NB4 (cell line): ENCODE measurements around the gene SPIRE2.
"Not testable (repeated sequence)": the region's sequence is repeated elsewhere in the genome, so short reads cannot be mapped to it uniquely, and the experiment has no call there.

Experiments used
- DNase-seq: peaks from one replicate; pipeline ENCODE4 v3.0.0; 2010; ENCODE audit warnings: low read depth
- H3K4me3 ChIP-seq: one replicate; pipeline ENCODE4 v1.5.1; 2011; ENCODE audit warnings: mild to moderate bottlenecking, low read depth, low read length, moderate library complexity
- MYC ChIP-seq: IDR thresholded peaks from 2 replicates; pipeline ENCODE4 v1.6.1; 2011; ENCODE audit warnings: low read depth, low read length
- POLR2A ChIP-seq: IDR thresholded peaks from 2 replicates; pipeline ENCODE4 v1.6.1; 2011; ENCODE audit warnings: mild to moderate bottlenecking; ENCODE audit not compliant: insufficient read length; ENCODE audit errors: extremely low read depth
- TF ChIP-seq, protein P1 (sequence below): IDR thresholded peaks from 2 replicates; pipeline ENCODE4 v1.6.1; 2011; ENCODE audit warnings: low read depth, low read length
- TF ChIP-seq, protein P2 (sequence below): IDR thresholded peaks from one replicate; pipeline ENCODE4 v1.5.1; 2012; ENCODE audit warnings: low read depth, low read length

SPIRE2 gene

DNA sequence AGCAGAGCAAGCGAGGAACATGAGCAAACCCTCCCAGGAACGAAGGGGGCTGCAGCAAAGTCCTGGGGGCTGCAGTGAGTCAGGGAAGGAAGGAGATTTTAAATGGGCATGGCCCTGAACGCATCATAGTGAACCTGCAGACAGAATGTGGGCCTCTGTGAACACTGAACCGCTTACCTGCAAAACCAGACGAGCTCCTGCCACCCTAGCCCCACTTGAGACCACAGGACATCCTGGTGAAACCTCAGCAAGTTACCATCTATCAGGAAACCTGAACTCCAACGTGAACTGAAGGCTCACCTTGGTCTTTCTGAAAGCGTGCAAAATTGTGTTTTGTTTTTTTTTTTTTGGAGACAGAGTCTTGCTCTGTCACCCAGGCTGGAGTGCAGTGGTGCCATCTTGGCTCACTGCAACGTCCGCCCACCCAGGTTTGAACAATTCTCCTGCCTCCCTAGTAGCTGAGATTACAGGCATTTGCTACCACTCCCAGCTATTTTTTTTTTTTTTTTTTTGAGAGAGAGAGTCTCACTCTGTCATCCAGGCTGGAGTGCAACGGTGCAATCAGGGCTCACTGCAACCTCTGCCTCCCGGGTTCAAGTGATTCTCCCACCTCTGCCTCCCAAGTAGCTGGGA, 42.6 kb upstream of the SPIRE2 start:
- TF ChIP-seq, protein P1, sequence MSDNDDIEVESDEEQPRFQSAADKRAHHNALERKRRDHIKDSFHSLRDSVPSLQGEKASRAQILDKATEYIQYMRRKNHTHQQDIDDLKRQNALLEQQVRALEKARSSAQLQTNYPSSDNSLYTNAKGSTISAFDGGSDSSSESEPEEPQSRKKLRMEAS = no peak
- TF ChIP-seq, protein P2, sequence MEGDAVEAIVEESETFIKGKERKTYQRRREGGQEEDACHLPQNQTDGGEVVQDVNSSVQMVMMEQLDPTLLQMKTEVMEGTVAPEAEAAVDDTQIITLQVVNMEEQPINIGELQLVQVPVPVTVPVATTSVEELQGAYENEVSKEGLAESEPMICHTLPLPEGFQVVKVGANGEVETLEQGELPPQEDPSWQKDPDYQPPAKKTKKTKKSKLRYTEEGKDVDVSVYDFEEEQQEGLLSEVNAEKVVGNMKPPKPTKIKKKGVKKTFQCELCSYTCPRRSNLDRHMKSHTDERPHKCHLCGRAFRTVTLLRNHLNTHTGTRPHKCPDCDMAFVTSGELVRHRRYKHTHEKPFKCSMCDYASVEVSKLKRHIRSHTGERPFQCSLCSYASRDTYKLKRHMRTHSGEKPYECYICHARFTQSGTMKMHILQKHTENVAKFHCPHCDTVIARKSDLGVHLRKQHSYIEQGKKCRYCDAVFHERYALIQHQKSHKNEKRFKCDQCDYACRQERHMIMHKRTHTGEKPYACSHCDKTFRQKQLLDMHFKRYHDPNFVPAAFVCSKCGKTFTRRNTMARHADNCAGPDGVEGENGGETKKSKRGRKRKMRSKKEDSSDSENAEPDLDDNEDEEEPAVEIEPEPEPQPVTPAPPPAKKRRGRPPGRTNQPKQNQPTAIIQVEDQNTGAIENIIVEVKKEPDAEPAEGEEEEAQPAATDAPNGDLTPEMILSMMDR = no peak
- TF ChIP-seq MYC (no peak), POLR2A (no peak)
- H3K4me3 ChIP-seq = no peak overlapping the region
- DNase-seq = no peak

DNA sequence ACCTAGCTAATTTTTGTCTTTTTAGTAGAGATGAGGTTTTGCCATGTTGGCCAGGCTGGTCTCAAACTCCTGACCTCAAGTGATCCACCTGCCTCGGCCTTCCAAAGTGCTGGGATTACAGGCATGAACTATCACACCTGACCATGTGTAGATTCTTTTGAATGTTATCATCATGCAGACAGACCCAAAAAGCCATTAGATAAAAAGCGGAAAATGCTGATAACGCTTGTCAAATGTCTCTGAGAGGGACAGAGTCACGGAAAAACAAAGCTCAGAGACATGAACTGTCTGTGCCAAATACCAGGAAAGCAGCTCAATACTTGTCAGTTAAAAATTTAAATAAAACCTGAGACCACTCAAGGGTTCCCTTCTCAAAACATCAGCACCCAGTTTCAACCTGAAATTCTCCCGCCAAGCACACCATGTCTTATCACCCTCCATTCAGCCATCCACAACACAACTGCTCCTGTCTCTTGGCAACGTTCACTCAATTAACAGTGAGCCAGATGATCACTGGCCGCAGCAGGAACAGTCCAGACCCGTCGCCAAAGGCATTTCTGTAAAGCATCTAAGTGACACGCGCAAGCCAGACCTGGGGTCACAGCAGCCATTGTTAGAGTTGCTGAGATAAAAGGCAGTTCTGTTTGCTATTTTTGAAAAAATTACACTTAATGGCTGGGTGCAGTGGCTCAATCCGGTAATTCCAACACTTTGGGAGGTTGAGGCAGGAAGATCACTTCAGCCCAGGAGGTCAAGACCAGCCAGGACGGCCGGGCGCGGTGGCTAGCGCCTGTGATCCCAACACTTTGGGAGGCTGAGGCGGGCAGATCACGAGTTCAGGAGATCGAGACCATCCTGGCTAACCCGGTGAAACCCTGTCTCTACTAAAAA, 41.6 kb upstream of the SPIRE2 start:
- no peak for DNase-seq
- TF ChIP-seq, protein P1 = no peak
- TF ChIP-seq POLR2A (no peak), MYC (no peak)
- TF ChIP-seq, protein P2 = no peak
- H3K4me3 ChIP-seq = no peak overlapping the region

DNA sequence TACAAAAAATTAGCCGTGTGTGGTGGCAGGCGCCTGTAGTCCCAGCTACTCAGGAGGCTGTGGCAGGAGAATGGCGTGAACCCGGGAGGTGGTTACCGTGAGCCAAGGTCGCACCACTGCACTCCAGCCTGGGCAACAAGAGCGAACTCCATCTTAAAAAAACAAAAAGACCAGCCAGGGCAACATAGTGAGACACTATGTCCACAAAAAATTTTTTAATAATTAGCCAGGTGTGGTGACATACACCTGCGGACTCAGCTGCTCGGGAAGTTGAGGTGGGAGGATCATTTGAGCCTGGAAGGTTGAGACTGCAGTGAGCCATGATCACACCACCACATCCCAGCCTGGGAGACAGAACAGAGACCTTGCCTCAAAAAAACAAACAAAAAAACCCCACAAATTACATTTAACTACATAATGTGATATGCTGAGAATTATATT, 40.9 kb upstream of the SPIRE2 start:
- H3K4me3 ChIP-seq = no peak overlapping the region
- TF ChIP-seq, protein P2 = no peak
- TF ChIP-seq POLR2A = no peak
- TF ChIP-seq, protein P1 = no peak
- TF ChIP-seq MYC = no peak
- DNase-seq = no peak

DNA sequence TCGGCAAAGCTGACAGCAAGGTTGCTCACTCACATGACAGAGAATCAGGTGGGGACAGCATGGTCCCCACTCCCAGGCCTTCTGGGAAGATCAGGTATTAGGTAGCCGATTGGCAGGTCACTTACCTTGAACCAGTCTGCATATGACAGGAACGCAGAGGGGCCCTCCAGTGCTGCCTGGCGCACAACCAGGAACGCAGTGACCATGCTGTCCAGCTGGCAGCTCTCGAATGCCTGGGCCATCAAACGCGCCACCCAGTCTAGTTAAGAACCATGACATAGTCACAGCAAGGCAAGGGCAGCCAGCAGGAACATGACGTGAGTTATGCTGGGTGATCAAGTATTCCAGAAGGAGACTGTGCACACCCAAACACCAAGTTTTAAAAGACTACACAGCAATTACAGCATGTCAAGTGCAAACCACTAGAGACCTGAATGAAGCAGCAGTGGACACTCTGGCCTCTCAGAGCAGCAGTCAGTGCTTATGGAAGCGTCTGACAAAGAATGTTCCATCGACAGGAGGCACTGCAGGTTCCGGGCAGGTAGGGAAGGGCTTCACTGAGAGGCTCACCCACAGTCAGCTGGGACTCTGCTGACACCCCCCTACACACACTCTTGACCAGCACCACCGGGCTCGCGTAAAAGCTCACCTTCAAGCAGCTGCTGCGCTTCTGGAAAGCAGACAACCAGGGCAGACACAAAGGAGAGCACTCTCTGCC, 36.8 kb upstream of the SPIRE2 start:
- TF ChIP-seq MYC (no peak), POLR2A (no peak)
- TF ChIP-seq, protein P1 = no peak
- TF ChIP-seq, protein P2 = no peak
- no peak overlapping the region for H3K4me3 ChIP-seq
- DNase-seq = no peak

DNA sequence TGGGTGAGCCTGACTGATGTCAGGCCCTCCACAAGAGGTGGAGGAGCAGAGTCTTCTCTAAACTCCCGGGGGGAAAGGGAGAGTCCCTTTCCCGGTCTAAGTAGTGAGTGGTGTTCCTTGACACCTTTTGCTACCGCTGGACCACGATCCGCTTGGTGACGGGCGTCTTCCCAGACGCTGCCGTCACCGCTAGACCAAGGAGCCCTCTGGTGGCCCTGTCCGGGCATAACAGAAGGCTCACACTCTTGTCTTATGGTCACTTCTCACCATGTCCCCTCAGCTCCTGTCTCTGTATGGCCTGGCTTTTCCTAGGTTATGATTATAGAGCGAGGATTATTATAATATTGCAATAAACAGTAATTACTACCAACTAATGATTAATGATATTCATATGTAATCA, 35.2 kb upstream of the SPIRE2 start:
- not testable (repeated sequence) for H3K4me3 ChIP-seq, DNase-seq
- TF ChIP-seq, protein P2 = peak; percentile 43
